ENCODE data around the gene MARCHF10.

Gene MARCHF10

GRCh38 chr17:62665599-62665998, 142.5 kb downstream of the MARCHF10 start:
- DNase-seq = no peak

DNA sequence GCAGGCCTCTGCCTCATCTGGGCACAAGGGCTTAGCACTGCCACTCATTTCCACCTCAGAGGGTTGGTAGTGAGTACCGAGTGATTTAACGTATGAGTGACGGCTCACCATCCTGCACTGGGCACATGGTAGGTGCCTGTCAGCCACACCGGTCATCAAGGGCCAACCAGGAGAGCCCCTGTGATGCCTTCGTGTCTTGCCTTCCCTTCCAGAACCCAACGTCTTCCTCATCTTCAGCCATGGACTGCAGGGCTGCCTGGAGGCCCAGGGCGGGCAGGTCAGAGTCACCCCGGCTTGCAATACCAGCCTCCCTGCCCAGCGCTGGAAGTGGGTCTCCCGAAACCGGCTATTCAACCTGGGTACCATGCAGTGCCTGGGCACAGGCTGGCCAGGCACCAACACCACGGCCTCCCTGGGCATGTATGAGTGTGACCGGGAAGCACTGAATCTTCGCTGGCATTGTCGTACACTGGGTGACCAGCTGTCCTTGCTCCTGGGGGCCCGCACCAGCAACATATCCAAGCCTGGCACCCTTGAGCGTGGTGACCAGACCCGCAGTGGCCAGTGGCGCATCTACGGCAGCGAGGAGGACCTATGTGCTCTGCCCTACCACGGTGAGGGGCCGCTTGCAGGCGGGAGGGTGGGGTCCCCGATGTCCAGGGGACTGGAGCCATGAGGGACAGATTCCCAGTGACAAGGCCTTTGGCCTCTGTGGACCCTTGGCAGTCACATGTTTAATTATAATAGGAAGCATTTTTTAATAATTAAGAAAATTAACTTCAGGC, 143.6 kb downstream of the MARCHF10 start:
- DNase-seq = no peak

DNA sequence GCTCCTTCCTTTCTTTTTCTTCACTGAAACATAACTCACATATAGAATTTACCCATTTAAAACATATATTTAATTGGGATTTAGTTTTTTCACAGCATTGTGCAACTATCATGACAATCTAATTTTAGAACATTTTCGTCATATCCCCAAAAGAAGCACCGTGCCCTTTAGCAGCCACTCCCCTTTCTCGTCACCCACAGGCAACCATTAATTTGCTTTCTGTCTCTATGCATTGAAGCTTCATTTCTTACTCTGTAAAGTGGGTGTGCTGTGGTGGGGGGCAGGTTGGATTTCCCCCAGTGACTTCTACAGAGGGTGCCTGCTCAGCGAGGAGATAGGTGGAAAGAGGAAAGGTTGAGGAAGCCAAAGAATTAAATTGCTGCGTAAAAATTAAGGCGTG, 144.8 kb downstream of the MARCHF10 start:
- DNase-seq = no peak

- no peak for DNase-seq
Measured at GRCh38 chr17:62662855-62663254, 145.3 kb downstream of the MARCHF10 start.

GRCh38 chr17:62661337-62661736, 146.8 kb downstream of the MARCHF10 start:
- no peak for DNase-seq

- no peak for DNase-seq
Measured at GRCh38 chr17:62660629-62661118, 147.4 kb downstream of the MARCHF10 start.

- DNase-seq = no peak
Measured at GRCh38 chr17:62658136-62658920, 149.8 kb downstream of the MARCHF10 start.

- peak in 2 of 58 donors; percentile 17 to 19 for DNase-seq
Measured at GRCh38 chr17:62657690-62658089, 150.4 kb downstream of the MARCHF10 start.

- DNase-seq = no peak
Measured at GRCh38 chr17:62657145-62657665, 150.9 kb downstream of the MARCHF10 start.

GRCh38 chr17:62656446-62656845, 151.7 kb downstream of the MARCHF10 start:
- DNase-seq = no peak

DNA sequence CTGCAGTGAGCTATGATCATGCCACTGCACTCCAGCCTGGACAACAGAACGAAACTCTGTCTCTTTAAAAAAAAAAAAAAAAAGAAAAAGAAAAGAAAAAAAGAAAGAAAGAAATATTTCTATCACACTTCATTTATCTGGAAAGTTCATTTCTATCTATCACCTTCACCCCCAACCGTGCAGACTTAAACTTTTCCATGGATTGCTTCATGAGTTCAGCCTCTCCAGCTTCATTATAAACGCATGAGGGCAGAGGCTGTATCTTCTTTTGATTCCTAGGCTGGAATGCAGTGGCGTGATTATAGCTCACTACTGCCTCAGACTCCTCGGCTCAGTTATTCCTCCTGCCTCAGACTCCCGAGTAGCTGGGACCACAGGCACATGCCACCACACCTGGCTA, 152.5 kb downstream of the MARCHF10 start:
- no peak for DNase-seq

- DNase-seq = no peak
Measured at GRCh38 chr17:62653826-62654761, 154.0 kb downstream of the MARCHF10 start.

GRCh38 chr17:62653002-62653825, 154.9 kb downstream of the MARCHF10 start:
- peak in 36 of 58 donors; percentile 17 to 60 (median 30) for DNase-seq

DNA sequence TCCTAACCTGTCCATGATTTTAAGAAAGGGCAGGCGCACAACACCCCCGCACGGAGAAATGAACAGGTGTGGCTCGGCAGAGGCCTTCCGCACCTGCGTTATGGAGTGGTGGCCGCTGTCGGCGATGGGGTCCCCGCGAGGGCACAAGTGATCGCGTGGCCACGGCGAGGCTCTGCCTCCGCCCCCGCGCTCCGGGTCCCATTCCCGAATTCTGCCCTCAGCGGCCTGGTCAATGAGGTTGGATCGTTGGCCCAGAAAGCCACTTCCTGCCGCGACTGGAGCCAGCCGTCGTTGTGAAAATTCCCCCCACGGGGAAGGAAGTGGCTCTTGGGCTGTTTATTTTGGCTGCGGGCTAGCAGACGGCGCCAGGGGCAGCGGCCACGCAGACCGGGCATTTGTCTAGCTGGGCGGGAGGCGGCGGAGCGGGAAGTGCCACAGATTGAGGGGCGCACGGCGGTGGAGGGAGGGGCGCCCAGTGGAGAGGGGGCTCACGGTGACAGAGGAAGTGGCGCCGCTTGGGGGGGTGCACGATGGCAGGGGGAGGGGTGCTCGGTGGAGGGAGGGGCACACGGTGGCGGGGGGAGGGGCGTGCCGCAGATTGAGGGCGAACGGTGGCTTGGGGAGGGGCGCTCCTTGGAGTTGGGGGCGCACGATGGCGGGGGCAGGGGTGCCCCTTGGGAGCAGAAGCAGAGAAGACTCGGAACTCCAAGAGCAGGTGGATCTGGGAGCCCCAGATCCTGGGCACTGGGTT, 155.7 kb downstream of the MARCHF10 start:
- DNase-seq = peak in 22 of 58 donors; percentile 10 to 41 (median 26)
